Measurements from ENCODE around the gene KRT16.
"Not testable (repeated sequence)": the region's sequence is repeated elsewhere in the genome, so short reads cannot be mapped to it uniquely, and the experiment has no call there.

The KRT16 gene

GRCh38 chr17:41651625-41652460 lies 39.3 kb upstream of the KRT16 start:
- Mint-ChIP-seq H3K36me3 (ENCODE audit: low read depth) (no peaks in the 10 kb centered on the region), H3K4me3 (no peak overlapping the region), H3K9me3 (no peaks in the 10 kb centered on the region), H3K27me3 (no peaks in the 10 kb centered on the region), H3K4me1 (ENCODE audit: low read depth) (peaks cover 10% of the 10 kb centered on the region), H3K27ac (no peak overlapping the region)

- Mint-ChIP-seq H3K36me3 (ENCODE audit: low read depth) (no peaks in the 10 kb centered on the region), H3K9me3 (no peaks in the 10 kb centered on the region), H3K4me1 (ENCODE audit: low read depth) (peaks cover 10% of the 10 kb centered on the region), H3K27ac (no peak overlapping the region), H3K4me3 (no peak overlapping the region), H3K27me3 (no peaks in the 10 kb centered on the region)
These were observed 38.4 kb upstream of the KRT16 start for GRCh38 chr17:41650794-41651624.

- Mint-ChIP-seq H3K36me3 (ENCODE audit: low read depth) (no peaks in the 10 kb centered on the region), H3K27ac (no peak overlapping the region), H3K4me1 (ENCODE audit: low read depth) (peaks cover 10% of the 10 kb centered on the region), H3K9me3 (no peaks in the 10 kb centered on the region), H3K4me3 (no peak overlapping the region), H3K27me3 (no peaks in the 10 kb centered on the region)
These were observed 37.5 kb upstream of the KRT16 start for GRCh38 chr17:41649923-41650519.

GRCh38 chr17:41648411-41649195 lies 36.0 kb upstream of the KRT16 start:
- Mint-ChIP-seq H3K36me3 (ENCODE audit: low read depth) (no peaks in the 10 kb centered on the region), H3K9me3 (no peaks in the 10 kb centered on the region), H3K4me1 (ENCODE audit: low read depth) (peaks cover 10% of the 10 kb centered on the region), H3K4me3 (peak overlapping the region; percentile 15), H3K27ac (no peak overlapping the region), H3K27me3 (no peaks in the 10 kb centered on the region)

GRCh38 chr17:41647940-41648410 lies 35.4 kb upstream of the KRT16 start:
- Mint-ChIP-seq H3K4me3 (peak overlapping the region; percentile 15), H3K4me1 (ENCODE audit: low read depth) (peaks cover 10% of the 10 kb centered on the region), H3K27ac (no peak overlapping the region)

GRCh38 chr17:41647038-41647813 lies 34.7 kb upstream of the KRT16 start:
- Mint-ChIP-seq H3K27me3 (no peaks in the 10 kb centered on the region), H3K36me3 (ENCODE audit: low read depth) (no peaks in the 10 kb centered on the region), H3K4me1 (ENCODE audit: low read depth) (peaks cover 10% of the 10 kb centered on the region), H3K9me3 (no peaks in the 10 kb centered on the region), H3K4me3 (no peak overlapping the region), H3K27ac (no peak overlapping the region)

More at GRCh38 chr17:41647940-41648410, 35.4 kb upstream of the KRT16 start:
- Mint-ChIP-seq H3K36me3 (ENCODE audit: low read depth) (no peaks in the 10 kb centered on the region), H3K27me3 (no peaks in the 10 kb centered on the region), H3K9me3 (no peaks in the 10 kb centered on the region)

GRCh38 chr17:41642252-41643156 lies 29.9 kb upstream of the KRT16 start:
- H3K4me3 Mint-ChIP-seq: no peak overlapping the region
- no peaks in the 10 kb centered on the region for H3K9me3 Mint-ChIP-seq
- H3K27me3 Mint-ChIP-seq: no peaks in the 10 kb centered on the region
- H3K27ac Mint-ChIP-seq: no peak overlapping the region
- no peaks in the 10 kb centered on the region for H3K36me3 Mint-ChIP-seq (ENCODE audit: low read depth)
- no peaks in the 10 kb centered on the region for H3K4me1 Mint-ChIP-seq (ENCODE audit: low read depth)

GRCh38 chr17:41640596-41640995 lies 28.0 kb upstream of the KRT16 start:
- H3K36me3 Mint-ChIP-seq (ENCODE audit: low read depth): not testable (repeated sequence)

GRCh38 chr17:41639492-41640473 lies 27.2 kb upstream of the KRT16 start:
- Mint-ChIP-seq H3K4me3 (no peak overlapping the region), H3K4me1 (ENCODE audit: low read depth) (no peaks in the 10 kb centered on the region), H3K9me3 (no peaks in the 10 kb centered on the region), H3K36me3 (ENCODE audit: low read depth) (no peaks in the 10 kb centered on the region), H3K27ac (no peak overlapping the region), H3K27me3 (no peaks in the 10 kb centered on the region)

More at GRCh38 chr17:41640596-41640995, 28.0 kb upstream of the KRT16 start:
- not testable (repeated sequence) for H3K27ac Mint-ChIP-seq; H3K27me3 Mint-ChIP-seq; H3K9me3 Mint-ChIP-seq; H3K4me1 Mint-ChIP-seq (ENCODE audit: low read depth); H3K4me3 Mint-ChIP-seq

GRCh38 chr17:41638941-41639340 lies 26.4 kb upstream of the KRT16 start:
- Mint-ChIP-seq H3K36me3 (ENCODE audit: low read depth) (no peaks in the 10 kb centered on the region), H3K4me3 (no peak overlapping the region), H3K27me3 (no peaks in the 10 kb centered on the region), H3K27ac (no peak overlapping the region), H3K4me1 (ENCODE audit: low read depth) (no peaks in the 10 kb centered on the region), H3K9me3 (no peaks in the 10 kb centered on the region)

GRCh38 chr17:41638194-41638593 lies 25.6 kb upstream of the KRT16 start:
- H3K9me3 Mint-ChIP-seq: no peaks in the 10 kb centered on the region

GRCh38 chr17:41636652-41637051 lies 24.1 kb upstream of the KRT16 start:
- no peaks in the 10 kb centered on the region for H3K9me3 Mint-ChIP-seq
- no peaks in the 10 kb centered on the region for H3K36me3 Mint-ChIP-seq (ENCODE audit: low read depth)
- no peak overlapping the region for H3K27ac Mint-ChIP-seq
- H3K27me3 Mint-ChIP-seq: no peaks in the 10 kb centered on the region
- H3K4me3 Mint-ChIP-seq: no peak overlapping the region
- no peaks in the 10 kb centered on the region for H3K4me1 Mint-ChIP-seq (ENCODE audit: low read depth)

More at GRCh38 chr17:41638194-41638593, 25.6 kb upstream of the KRT16 start:
- H3K36me3 Mint-ChIP-seq (ENCODE audit: low read depth): no peaks in the 10 kb centered on the region
- H3K27ac Mint-ChIP-seq: no peak overlapping the region
- H3K27me3 Mint-ChIP-seq: no peaks in the 10 kb centered on the region
- H3K4me3 Mint-ChIP-seq: no peak overlapping the region
- no peaks in the 10 kb centered on the region for H3K4me1 Mint-ChIP-seq (ENCODE audit: low read depth)
